Activated T-cell treated with anti-CD3 and anti-CD28 coated beads for 1 hour (primary cell): ENCODE data around the gene POU4F2.
"Not testable (repeated sequence)": the region's sequence is repeated elsewhere in the genome, so short reads cannot be mapped to it uniquely, and the experiment has no call there.

ENCODE experiments used
- DNase-seq: peaks from one replicate; pipeline ENCODE4 v3.0.0-alpha.2; 2020; ENCODE audit warnings: low read depth

The POU4F2 gene

DNA sequence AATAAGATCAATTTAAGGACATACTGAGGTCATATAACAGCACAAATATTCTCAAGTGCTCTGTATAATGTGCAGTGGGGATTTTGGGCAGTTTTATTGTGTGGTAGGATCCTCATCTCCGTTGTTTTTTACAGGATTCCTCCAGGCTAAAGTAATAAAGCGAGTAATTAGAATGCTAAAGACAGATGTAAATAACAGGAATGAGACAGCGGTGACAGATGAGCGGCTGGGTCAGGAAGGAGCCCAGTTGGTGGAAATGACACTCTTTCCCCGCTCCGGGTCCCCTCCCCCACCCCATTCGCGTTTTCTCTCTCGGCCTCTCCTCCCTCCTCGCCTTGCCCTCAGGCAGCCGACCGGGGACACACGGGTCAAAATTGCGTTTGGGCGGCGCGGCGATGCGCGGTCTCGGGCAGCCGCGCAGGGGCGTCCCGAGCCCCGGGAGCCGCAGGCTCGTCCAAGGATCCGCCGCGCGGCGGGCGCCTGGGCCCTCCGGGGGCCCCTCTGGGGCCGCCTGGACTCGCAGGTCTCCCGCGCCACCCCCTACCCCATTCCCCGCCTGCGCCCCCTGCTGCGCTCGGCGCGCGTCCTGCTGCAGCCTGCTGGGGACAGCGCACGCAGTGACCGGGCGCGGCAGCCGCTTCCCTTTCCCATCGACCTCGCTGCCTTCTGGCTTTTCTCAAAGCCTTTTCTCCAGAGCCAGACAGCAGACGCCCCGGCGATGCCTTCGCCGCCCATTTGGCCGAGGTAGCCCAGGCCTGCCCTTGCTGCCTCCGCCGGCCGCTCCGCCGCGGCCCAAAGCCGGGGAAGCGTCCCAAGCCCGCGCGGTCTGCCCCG lies 16.2 kb downstream of the POU4F2 start:
- DNase-seq = no peak

DNA sequence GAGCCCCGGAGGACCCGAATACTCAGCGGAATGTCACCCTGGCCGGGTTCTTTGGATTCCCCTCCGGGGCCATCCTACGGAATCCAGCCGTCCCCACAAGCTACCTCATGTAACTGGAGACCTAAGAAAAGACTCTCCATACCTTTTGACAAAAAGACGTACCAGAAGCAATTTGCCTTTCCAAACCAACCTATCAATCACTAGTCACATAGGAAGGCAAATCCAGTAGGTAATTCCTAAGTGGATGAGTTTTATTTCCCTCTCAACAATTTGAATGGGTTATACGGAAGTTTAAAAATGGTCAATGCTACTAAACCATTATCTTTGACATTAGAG lies 16.8 kb downstream of the POU4F2 start:
- no peak for DNase-seq

DNA sequence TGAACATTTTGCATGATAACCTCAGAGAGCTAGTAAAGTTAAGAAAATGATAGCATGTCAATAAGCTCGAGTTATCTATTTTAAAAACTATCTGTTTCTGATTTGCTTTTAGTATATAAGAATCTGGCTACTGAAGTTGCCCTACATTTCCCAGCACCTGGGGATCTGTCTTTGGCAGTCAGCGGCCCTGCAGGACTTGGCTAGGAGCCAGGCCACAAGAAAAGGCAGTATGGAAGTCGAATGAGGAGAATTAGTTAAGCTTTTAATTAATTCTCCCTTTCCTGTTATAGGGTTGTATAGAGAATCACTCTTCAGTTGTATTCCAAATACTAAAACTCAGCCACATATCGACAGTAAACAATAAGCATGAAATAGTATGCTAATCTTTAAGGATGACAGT lies 22.7 kb downstream of the POU4F2 start:
- DNase-seq = no peak

DNA sequence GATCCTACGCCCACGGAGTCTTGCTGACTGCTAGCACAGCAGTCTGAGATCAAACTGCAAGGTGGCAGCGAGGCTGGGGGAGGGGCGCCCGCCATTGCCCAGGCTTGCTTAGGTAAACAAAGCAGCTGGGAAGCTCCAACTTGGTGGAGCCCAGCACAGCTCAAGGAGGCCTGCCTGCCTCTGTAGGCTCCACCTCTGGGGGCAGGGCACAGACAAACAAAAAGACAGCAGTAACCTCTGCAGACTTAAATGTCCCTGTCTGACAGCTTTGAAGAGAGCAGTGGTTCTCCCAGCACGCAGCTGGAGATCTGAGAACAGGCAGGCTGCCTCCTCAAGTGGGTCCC lies 25.2 kb downstream of the POU4F2 start:
- DNase-seq = not testable (repeated sequence)

DNA sequence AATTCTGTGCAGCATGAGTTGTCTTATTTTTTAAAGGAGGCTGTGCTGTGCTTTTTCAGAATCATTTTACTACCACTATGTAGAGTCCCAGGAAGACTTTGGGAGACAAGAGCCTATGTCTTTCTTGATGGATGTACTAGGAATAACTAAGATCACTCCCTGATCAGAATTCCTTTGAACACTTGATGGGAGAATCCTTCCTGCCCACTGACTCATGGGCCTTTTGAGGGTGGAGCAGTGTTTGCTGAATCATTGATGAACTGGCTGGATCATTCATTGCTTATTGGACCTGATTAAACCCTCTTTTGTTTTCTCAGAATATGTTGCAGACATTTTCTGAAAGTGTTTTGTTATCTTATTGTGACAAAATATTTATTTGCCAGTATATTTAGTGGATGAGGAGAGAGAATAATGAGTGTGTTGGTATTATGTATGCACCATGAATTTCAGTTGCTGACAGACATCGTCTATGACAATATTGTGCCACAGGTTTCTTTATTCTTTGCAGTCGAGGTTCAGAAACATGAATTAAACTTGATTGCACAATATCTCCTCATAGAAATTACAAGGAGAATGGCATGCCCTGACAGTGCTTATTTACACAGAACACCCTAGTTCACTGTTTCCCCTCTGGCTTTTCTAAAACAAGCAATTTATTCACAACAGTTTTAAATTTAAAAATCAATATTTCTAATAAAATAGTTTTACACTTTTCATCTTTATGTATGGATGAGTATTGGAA lies 36.3 kb downstream of the POU4F2 start:
- DNase-seq = no peak
